ENCODE measurements around the gene OSBPL1A.

Gene OSBPL1A

GRCh38 chr18:24397694-24398368 is at the start of gene OSBPL1A:
OSBPL1A (minus strand) TSS chr18:24397824; CDS start chr18:24377533, 20,291 bp downstream.
- H3K27ac Mint-ChIP-seq, result peak within 1 kb of the TSS; percentile 36
- peak; percentile 41 for DNase-seq (ENCODE audit: low spot score)
- no peaks in the 10 kb centered on the region for H3K9me3 Mint-ChIP-seq
- peaks cover 10% of the 10 kb centered on the region for H3K4me1 Mint-ChIP-seq (ENCODE audit: low read depth)
- peak within 1 kb of the TSS; percentile 86 for H3K4me3 Mint-ChIP-seq
- H3K36me3 Mint-ChIP-seq (ENCODE audit: low read depth), result no peaks in the 10 kb centered on the region
- peaks cover 66% of the 10 kb centered on the region for H3K27me3 Mint-ChIP-seq (ENCODE audit: low read depth)

GRCh38 chr18:24446953-24447538 is 49.4 kb upstream of the OSBPL1A start:
- no peaks in the 10 kb centered on the region for H3K9me3 Mint-ChIP-seq
- no peak for DNase-seq (ENCODE audit: low spot score)
- peaks cover 5% of the 10 kb centered on the region for H3K27me3 Mint-ChIP-seq (ENCODE audit: low read depth)
- H3K36me3 Mint-ChIP-seq (ENCODE audit: low read depth), result peaks cover 20% of the 10 kb centered on the region
- H3K4me3 Mint-ChIP-seq, result no peak overlapping the region
- H3K4me1 Mint-ChIP-seq (ENCODE audit: low read depth), result peaks cover 9% of the 10 kb centered on the region
- H3K27ac Mint-ChIP-seq, result no peak overlapping the region

- Mint-ChIP-seq H3K36me3 (ENCODE audit: low read depth) (peaks cover 20% of the 10 kb centered on the region), H3K9me3 (no peaks in the 10 kb centered on the region), H3K4me3 (no peak overlapping the region), H3K27me3 (ENCODE audit: low read depth) (peaks cover 3% of the 10 kb centered on the region), H3K27ac (no peak overlapping the region), H3K4me1 (ENCODE audit: low read depth) (peaks cover 9% of the 10 kb centered on the region)
- no peak for DNase-seq (ENCODE audit: low spot score)
These were observed 48.8 kb upstream of the OSBPL1A start for GRCh38 chr18:24446453-24446852.

- Mint-ChIP-seq H3K4me1 (ENCODE audit: low read depth) (peaks cover 9% of the 10 kb centered on the region), H3K27me3 (ENCODE audit: low read depth) (no peaks in the 10 kb centered on the region), H3K36me3 (ENCODE audit: low read depth) (peaks cover 20% of the 10 kb centered on the region), H3K4me3 (no peak overlapping the region), H3K27ac (no peak overlapping the region), H3K9me3 (no peaks in the 10 kb centered on the region)
- DNase-seq (ENCODE audit: low spot score), result no peak
These were observed 46.2 kb upstream of the OSBPL1A start for GRCh38 chr18:24443870-24444269.

GRCh38 chr18:24436939-24437338 is 39.3 kb upstream of the OSBPL1A start:
- Mint-ChIP-seq H3K36me3 (ENCODE audit: low read depth) (peaks cover 25% of the 10 kb centered on the region), H3K27ac (peak overlapping the region; percentile 46), H3K4me1 (ENCODE audit: low read depth) (peaks cover 23% of the 10 kb centered on the region), H3K9me3 (peaks cover 3% of the 10 kb centered on the region), H3K4me3 (peak overlapping the region; percentile 0), H3K27me3 (ENCODE audit: low read depth) (no peaks in the 10 kb centered on the region)
- no peak for DNase-seq (ENCODE audit: low spot score)

GRCh38 chr18:24432618-24433017 is 35.0 kb upstream of the OSBPL1A start:
- Mint-ChIP-seq H3K4me3 (no peak overlapping the region), H3K27ac (no peak overlapping the region), H3K36me3 (ENCODE audit: low read depth) (peaks cover 13% of the 10 kb centered on the region), H3K4me1 (ENCODE audit: low read depth) (peaks cover 21% of the 10 kb centered on the region), H3K27me3 (ENCODE audit: low read depth) (peaks cover 7% of the 10 kb centered on the region), H3K9me3 (peaks cover 6% of the 10 kb centered on the region)
- DNase-seq (ENCODE audit: low spot score), result no peak

- H3K4me3 Mint-ChIP-seq, result no peak overlapping the region
- H3K4me1 Mint-ChIP-seq (ENCODE audit: low read depth), result peaks cover 14% of the 10 kb centered on the region
- H3K27ac Mint-ChIP-seq, result no peak overlapping the region
- no peak for DNase-seq (ENCODE audit: low spot score)
- H3K36me3 Mint-ChIP-seq (ENCODE audit: low read depth), result peaks cover 27% of the 10 kb centered on the region
- H3K27me3 Mint-ChIP-seq (ENCODE audit: low read depth), result peaks cover 17% of the 10 kb centered on the region
- peaks cover 15% of the 10 kb centered on the region for H3K9me3 Mint-ChIP-seq
These were observed 31.6 kb upstream of the OSBPL1A start for GRCh38 chr18:24429188-24429587.

- Mint-ChIP-seq H3K36me3 (ENCODE audit: low read depth) (peaks cover 27% of the 10 kb centered on the region), H3K9me3 (peaks cover 15% of the 10 kb centered on the region), H3K4me1 (ENCODE audit: low read depth) (peaks cover 14% of the 10 kb centered on the region), H3K27ac (no peak overlapping the region), H3K27me3 (ENCODE audit: low read depth) (peaks cover 21% of the 10 kb centered on the region), H3K4me3 (no peak overlapping the region)
- DNase-seq (ENCODE audit: low spot score), result no peak
These were observed 31.1 kb upstream of the OSBPL1A start for GRCh38 chr18:24428709-24429108.

- Mint-ChIP-seq H3K9me3 (peaks cover 15% of the 10 kb centered on the region), H3K27me3 (ENCODE audit: low read depth) (peaks cover 33% of the 10 kb centered on the region), H3K36me3 (ENCODE audit: low read depth) (peaks cover 23% of the 10 kb centered on the region), H3K4me1 (ENCODE audit: low read depth) (peaks cover 10% of the 10 kb centered on the region), H3K27ac (no peak overlapping the region), H3K4me3 (peak overlapping the region; percentile 87)
- DNase-seq (ENCODE audit: low spot score), result no peak
These were observed 29.9 kb upstream of the OSBPL1A start for GRCh38 chr18:24427484-24427883.

- peak within 1 kb of the TSS; percentile 87 for H3K4me3 Mint-ChIP-seq
- H3K9me3 Mint-ChIP-seq, result peaks cover 15% of the 10 kb centered on the region
- H3K27me3 Mint-ChIP-seq (ENCODE audit: low read depth), result peaks cover 41% of the 10 kb centered on the region
- peaks cover 23% of the 10 kb centered on the region for H3K36me3 Mint-ChIP-seq (ENCODE audit: low read depth)
- DNase-seq (ENCODE audit: low spot score), result peak; percentile 64
- H3K4me1 Mint-ChIP-seq (ENCODE audit: low read depth), result peaks cover 10% of the 10 kb centered on the region
- H3K27ac Mint-ChIP-seq, result peak within 1 kb of the TSS; percentile 86
These were observed 29.0 kb upstream of the OSBPL1A start, which contains the start of gene IMPACT for GRCh38 chr18:24426398-24427294. IMPACT (plus strand) TSS chr18:24426670; CDS start chr18:24426757, 87 bp downstream.

- no peak for DNase-seq (ENCODE audit: low spot score)
- Mint-ChIP-seq H3K27me3 (ENCODE audit: low read depth) (peaks cover 43% of the 10 kb centered on the region), H3K27ac (peak overlapping the region; percentile 27), H3K36me3 (ENCODE audit: low read depth) (peaks cover 23% of the 10 kb centered on the region), H3K4me3 (peak overlapping the region; percentile 56), H3K4me1 (ENCODE audit: low read depth) (peaks cover 10% of the 10 kb centered on the region), H3K9me3 (peaks cover 15% of the 10 kb centered on the region)
These were observed 28.4 kb upstream of the OSBPL1A start for GRCh38 chr18:24426073-24426397.

- Mint-ChIP-seq H3K27ac (no peak overlapping the region), H3K36me3 (ENCODE audit: low read depth) (peaks cover 11% of the 10 kb centered on the region), H3K4me3 (no peak overlapping the region), H3K4me1 (ENCODE audit: low read depth) (peaks cover 3% of the 10 kb centered on the region), H3K9me3 (peaks cover 10% of the 10 kb centered on the region), H3K27me3 (ENCODE audit: low read depth) (peaks cover 64% of the 10 kb centered on the region)
- DNase-seq (ENCODE audit: low spot score), result no peak
These were observed 24.2 kb upstream of the OSBPL1A start for GRCh38 chr18:24421831-24422230.

GRCh38 chr18:24420551-24420950 is 22.9 kb upstream of the OSBPL1A start:
- DNase-seq (ENCODE audit: low spot score), result no peak
- peaks cover 2% of the 10 kb centered on the region for H3K9me3 Mint-ChIP-seq
- H3K27me3 Mint-ChIP-seq (ENCODE audit: low read depth), result peaks cover 68% of the 10 kb centered on the region
- peaks cover 8% of the 10 kb centered on the region for H3K4me1 Mint-ChIP-seq (ENCODE audit: low read depth)
- H3K27ac Mint-ChIP-seq, result no peak overlapping the region
- H3K36me3 Mint-ChIP-seq (ENCODE audit: low read depth), result peaks cover 4% of the 10 kb centered on the region
- no peak overlapping the region for H3K4me3 Mint-ChIP-seq

GRCh38 chr18:24417480-24417879 is 19.9 kb upstream of the OSBPL1A start:
- Mint-ChIP-seq H3K27ac (no peak overlapping the region), H3K36me3 (ENCODE audit: low read depth) (peaks cover 5% of the 10 kb centered on the region), H3K4me1 (ENCODE audit: low read depth) (peaks cover 29% of the 10 kb centered on the region), H3K9me3 (peaks cover 12% of the 10 kb centered on the region), H3K27me3 (ENCODE audit: low read depth) (peaks cover 52% of the 10 kb centered on the region), H3K4me3 (no peak overlapping the region)
- no peak for DNase-seq (ENCODE audit: low spot score)
